ENCODE results near the gene IFNA8.

DNA sequence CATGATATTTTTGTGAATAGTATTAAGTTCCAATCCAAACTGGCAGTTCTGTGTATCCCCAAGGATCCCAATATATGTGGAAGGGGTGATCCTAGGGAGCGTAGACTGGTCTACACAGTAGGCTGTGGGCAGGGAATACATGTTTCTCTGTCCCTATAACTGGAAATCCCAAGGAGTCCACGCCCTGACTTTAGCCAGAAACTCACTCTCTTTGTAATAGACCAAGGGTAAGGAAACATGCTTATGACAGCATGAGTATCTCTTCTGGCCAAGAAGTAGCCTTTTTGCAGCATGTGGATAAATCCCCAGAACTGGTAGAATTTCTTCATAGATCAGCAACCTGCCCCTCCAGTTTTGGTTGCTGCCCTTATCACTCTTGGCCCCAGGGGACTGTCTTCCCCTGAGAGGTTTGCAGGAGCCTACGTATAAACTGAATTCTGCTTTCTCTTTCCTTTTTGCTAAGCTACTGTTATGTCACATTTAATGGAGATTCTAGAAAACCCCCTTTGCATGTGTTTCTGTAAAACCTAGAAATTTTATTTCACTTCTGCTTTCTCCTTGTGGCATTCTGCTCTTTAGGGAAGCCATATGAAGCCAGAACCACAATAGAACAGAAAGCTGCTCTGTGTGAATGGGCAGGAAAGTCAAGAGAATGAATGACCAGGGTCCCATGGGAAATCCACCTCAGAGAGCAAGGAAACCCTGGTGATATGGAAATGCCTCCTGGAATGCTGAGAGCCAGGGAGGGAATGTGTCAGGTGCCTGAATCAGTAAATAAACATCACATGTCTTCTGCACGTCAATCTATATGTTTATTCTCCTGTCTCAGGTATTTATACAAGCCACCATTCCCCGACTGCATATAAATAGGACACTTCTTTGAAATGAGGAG, 27.2 kb upstream of the IFNA8 start:
- TF ChIP-seq YY1 (tag by site-specific recombination; IDR thresholded peaks at IDR 0.05), result no peak
- TF ChIP-seq, protein P1, sequence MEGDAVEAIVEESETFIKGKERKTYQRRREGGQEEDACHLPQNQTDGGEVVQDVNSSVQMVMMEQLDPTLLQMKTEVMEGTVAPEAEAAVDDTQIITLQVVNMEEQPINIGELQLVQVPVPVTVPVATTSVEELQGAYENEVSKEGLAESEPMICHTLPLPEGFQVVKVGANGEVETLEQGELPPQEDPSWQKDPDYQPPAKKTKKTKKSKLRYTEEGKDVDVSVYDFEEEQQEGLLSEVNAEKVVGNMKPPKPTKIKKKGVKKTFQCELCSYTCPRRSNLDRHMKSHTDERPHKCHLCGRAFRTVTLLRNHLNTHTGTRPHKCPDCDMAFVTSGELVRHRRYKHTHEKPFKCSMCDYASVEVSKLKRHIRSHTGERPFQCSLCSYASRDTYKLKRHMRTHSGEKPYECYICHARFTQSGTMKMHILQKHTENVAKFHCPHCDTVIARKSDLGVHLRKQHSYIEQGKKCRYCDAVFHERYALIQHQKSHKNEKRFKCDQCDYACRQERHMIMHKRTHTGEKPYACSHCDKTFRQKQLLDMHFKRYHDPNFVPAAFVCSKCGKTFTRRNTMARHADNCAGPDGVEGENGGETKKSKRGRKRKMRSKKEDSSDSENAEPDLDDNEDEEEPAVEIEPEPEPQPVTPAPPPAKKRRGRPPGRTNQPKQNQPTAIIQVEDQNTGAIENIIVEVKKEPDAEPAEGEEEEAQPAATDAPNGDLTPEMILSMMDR (tag by site-specific recombination; IDR thresholded peaks at IDR 0.05), result no peak
- no peak for TF ChIP-seq SCRT2 (tag by site-specific recombination; IDR thresholded peaks at IDR 0.05)
- TF ChIP-seq, protein P2, sequence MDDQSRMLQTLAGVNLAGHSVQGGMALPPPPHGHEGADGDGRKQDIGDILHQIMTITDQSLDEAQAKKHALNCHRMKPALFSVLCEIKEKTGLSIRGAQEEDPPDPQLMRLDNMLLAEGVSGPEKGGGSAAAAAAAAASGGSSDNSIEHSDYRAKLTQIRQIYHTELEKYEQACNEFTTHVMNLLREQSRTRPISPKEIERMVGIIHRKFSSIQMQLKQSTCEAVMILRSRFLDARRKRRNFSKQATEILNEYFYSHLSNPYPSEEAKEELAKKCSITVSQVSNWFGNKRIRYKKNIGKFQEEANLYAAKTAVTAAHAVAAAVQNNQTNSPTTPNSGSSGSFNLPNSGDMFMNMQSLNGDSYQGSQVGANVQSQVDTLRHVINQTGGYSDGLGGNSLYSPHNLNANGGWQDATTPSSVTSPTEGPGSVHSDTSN (CRISPR knock-in tag; IDR thresholded peaks at IDR 0.05), result no peak
- TF ChIP-seq, protein P3, sequence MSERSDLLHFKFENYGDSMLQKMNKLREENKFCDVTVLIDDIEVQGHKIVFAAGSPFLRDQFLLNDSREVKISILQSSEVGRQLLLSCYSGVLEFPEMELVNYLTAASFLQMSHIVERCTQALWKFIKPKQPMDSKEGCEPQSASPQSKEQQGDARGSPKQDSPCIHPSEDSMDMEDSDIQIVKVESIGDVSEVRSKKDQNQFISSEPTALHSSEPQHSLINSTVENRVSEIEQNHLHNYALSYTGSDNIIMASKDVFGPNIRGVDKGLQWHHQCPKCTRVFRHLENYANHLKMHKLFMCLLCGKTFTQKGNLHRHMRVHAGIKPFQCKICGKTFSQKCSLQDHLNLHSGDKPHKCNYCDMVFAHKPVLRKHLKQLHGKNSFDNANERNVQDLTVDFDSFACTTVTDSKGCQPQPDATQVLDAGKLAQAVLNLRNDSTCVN (tag by site-specific recombination; optimal IDR thresholded peaks at IDR 0.05), result no peak
- no peak for TF ChIP-seq ZNF529 (tag by site-specific recombination; IDR thresholded peaks at IDR 0.05; ENCODE audit: insufficient replicate concordance)
- no peak for TF ChIP-seq ZNF223 (tag by site-specific recombination; IDR thresholded peaks at IDR 0.05)
- TF ChIP-seq ZNF768 (tag by site-specific recombination; IDR thresholded peaks at IDR 0.05), result no peak
- no peak for TF ChIP-seq ZNF664 (tag by site-specific recombination; IDR thresholded peaks at IDR 0.05)
- TF ChIP-seq, protein P4, sequence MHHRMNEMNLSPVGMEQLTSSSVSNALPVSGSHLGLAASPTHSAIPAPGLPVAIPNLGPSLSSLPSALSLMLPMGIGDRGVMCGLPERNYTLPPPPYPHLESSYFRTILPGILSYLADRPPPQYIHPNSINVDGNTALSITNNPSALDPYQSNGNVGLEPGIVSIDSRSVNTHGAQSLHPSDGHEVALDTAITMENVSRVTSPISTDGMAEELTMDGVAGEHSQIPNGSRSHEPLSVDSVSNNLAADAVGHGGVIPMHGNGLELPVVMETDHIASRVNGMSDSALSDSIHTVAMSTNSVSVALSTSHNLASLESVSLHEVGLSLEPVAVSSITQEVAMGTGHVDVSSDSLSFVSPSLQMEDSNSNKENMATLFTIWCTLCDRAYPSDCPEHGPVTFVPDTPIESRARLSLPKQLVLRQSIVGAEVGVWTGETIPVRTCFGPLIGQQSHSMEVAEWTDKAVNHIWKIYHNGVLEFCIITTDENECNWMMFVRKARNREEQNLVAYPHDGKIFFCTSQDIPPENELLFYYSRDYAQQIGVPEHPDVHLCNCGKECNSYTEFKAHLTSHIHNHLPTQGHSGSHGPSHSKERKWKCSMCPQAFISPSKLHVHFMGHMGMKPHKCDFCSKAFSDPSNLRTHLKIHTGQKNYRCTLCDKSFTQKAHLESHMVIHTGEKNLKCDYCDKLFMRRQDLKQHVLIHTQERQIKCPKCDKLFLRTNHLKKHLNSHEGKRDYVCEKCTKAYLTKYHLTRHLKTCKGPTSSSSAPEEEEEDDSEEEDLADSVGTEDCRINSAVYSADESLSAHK (tag by site-specific recombination; IDR thresholded peaks at IDR 0.05), result no peak

Data from HEK293 (cell line).